H9 (cell line): ENCODE data around the gene SIRPB1. TPM values are rescaled to one million over a fixed set of nuclear protein-coding genes. Genes with fewer than 3 reads are reported as not detected.
"Not testable (repeated sequence)": the region's sequence is repeated elsewhere in the genome, so short reads cannot be mapped to it uniquely, and the experiment has no call there.

Experiments used
- DNase-seq: peaks from one replicate; pipeline ENCODE4 v3.0.0-alpha.2; 2017
- H2AFZ ChIP-seq: one replicate; pipeline ENCODE4 v1.6.1; 2013; ENCODE audit warnings: mild to moderate bottlenecking, low read length, control low read depth, moderate library complexity
- H2AK5ac ChIP-seq: 2 replicates; pipeline ENCODE4 v1.6.1; 2013; ENCODE audit warnings: low read length, control low read depth, mixed read lengths; ENCODE audit not compliant: insufficient read length
- H2BK120ac ChIP-seq: one replicate; pipeline ENCODE4 v1.6.1; 2013; ENCODE audit warnings: low read depth, mild to moderate bottlenecking, low read length, control low read depth, inconsistent platforms; ENCODE audit not compliant: poor library complexity, severe bottlenecking
- H2BK12ac ChIP-seq: 2 replicates; pipeline ENCODE4 v1.6.1; 2013; ENCODE audit warnings: low read length, control low read depth, mixed read lengths, low read depth; ENCODE audit not compliant: insufficient read length
- H2BK15ac ChIP-seq: 2 replicates; pipeline ENCODE4 v1.6.1; 2013; ENCODE audit warnings: low read depth, low read length, control low read depth
- H2BK20ac ChIP-seq: one replicate; pipeline ENCODE4 v1.6.1; 2013; ENCODE audit warnings: low read depth, mild to moderate bottlenecking, low read length, control low read depth, inconsistent platforms; ENCODE audit not compliant: poor library complexity, severe bottlenecking
- H2BK5ac ChIP-seq: 2 replicates; pipeline ENCODE4 v1.6.1; 2013; ENCODE audit warnings: low read length, control low read depth, mixed read lengths; ENCODE audit not compliant: insufficient read length
- H3K14ac ChIP-seq: 2 replicates; pipeline ENCODE4 v1.6.1; 2013; ENCODE audit warnings: low read length, control low read depth; ENCODE audit not compliant: insufficient read depth
- H3K18ac ChIP-seq: 2 replicates; pipeline ENCODE4 v1.6.1; 2013; ENCODE audit warnings: low read depth, mild to moderate bottlenecking, mixed read lengths, low read length, control low read depth; ENCODE audit not compliant: insufficient read length
- H3K23ac ChIP-seq: 2 replicates; pipeline ENCODE4 v1.6.1; 2013; ENCODE audit warnings: low read length, control low read depth, mixed read lengths, low read depth; ENCODE audit not compliant: insufficient read length
- H3K23me2 ChIP-seq: 2 replicates; pipeline ENCODE4 v1.6.1; 2013; ENCODE audit warnings: low read depth, mild to moderate bottlenecking, mixed read lengths, low read length, control low read depth; ENCODE audit not compliant: insufficient read length, poor library complexity, severe bottlenecking
- H3K27ac ChIP-seq: 2 replicates; pipeline ENCODE4 v1.5.1; 2013; ENCODE audit warnings: low read length, control low read depth, mixed read lengths, low read depth; ENCODE audit not compliant: insufficient read length
- H3K27me3 ChIP-seq: 2 replicates; pipeline ENCODE4 v1.6.1; 2013; ENCODE audit warnings: low read length, control low read depth, inconsistent platforms; ENCODE audit not compliant: insufficient read depth
- H3K4ac ChIP-seq: 2 replicates; pipeline ENCODE4 v1.6.1; 2013; ENCODE audit warnings: low read depth, mild to moderate bottlenecking, control low read depth, inconsistent platforms, low read length, moderate library complexity
- H3K4me1 ChIP-seq: 2 replicates; pipeline ENCODE4 v1.6.1; 2013; ENCODE audit warnings: low read length, control low read depth, inconsistent platforms; ENCODE audit not compliant: insufficient read depth
- H3K4me2 ChIP-seq: 2 replicates; pipeline ENCODE4 v1.6.1; 2013; ENCODE audit warnings: low read length, control low read depth, mixed read lengths; ENCODE audit not compliant: insufficient read length, insufficient read depth
- H3K56ac ChIP-seq: 2 replicates; pipeline ENCODE4 v1.6.1; 2013; ENCODE audit warnings: low read depth, mild to moderate bottlenecking, mixed read lengths, low read length, control low read depth; ENCODE audit not compliant: insufficient read length
- H3K79me1 ChIP-seq: 2 replicates; pipeline ENCODE4 v1.6.1; 2013; ENCODE audit warnings: low read depth, mild to moderate bottlenecking, moderate library complexity, low read length, control low read depth, inconsistent platforms; ENCODE audit not compliant: insufficient read depth, poor library complexity, severe bottlenecking
- H3K79me2 ChIP-seq: 2 replicates; pipeline ENCODE4 v1.6.1; 2013; ENCODE audit warnings: low read length, control low read depth, inconsistent platforms; ENCODE audit not compliant: insufficient read depth
- H3K9ac ChIP-seq: 2 replicates; pipeline ENCODE4 v1.6.1; 2013; ENCODE audit warnings: low read length, control low read depth, mixed read lengths; ENCODE audit not compliant: insufficient read length; ENCODE audit errors: extremely low read depth
- H3K9me3 ChIP-seq: one replicate; pipeline ENCODE4 v1.6.1; 2013; ENCODE audit warnings: low read depth, low read length, inconsistent platforms; ENCODE audit not compliant: control insufficient read depth
- H3T11ph ChIP-seq: one replicate; pipeline ENCODE4 v1.6.1; 2013; ENCODE audit warnings: mild to moderate bottlenecking, low read length, control low read depth, inconsistent platforms
- H4K20me1 ChIP-seq: one replicate; pipeline ENCODE4 v1.6.1; 2013; ENCODE audit not compliant: control insufficient read depth, insufficient read length, insufficient read depth
- H4K5ac ChIP-seq: 2 replicates; pipeline ENCODE4 v1.6.1; 2013; ENCODE audit warnings: low read depth, mild to moderate bottlenecking, mixed read lengths, low read length, control low read depth; ENCODE audit not compliant: insufficient read length
- H4K8ac ChIP-seq: replicated peaks from 2 replicates; pipeline ENCODE4 v1.6.1; 2013; ENCODE audit warnings: low read length, control low read depth, mixed read lengths, low read depth; ENCODE audit not compliant: insufficient read length
- H4K91ac ChIP-seq: 2 replicates; pipeline ENCODE4 v1.6.1; 2013; ENCODE audit warnings: low read depth, mild to moderate bottlenecking, moderate library complexity, mixed read lengths, low read length, control low read depth; ENCODE audit not compliant: insufficient read length
- H3K27ac Mint-ChIP-seq, 3 experiments: 2 replicates in 2 of 3; 3 replicates in 1 of 3; pipeline ENCODE4 v1.8.0; 2020 to 2021; ENCODE audit warnings: mixed read lengths in 3 of 3, mild to moderate bottlenecking in 1 of 3, moderate library complexity in 1 of 3
- H3K27me3 Mint-ChIP-seq: 2 replicates; pipeline ENCODE4 v1.8.0; 2021; ENCODE audit warnings: low read depth, mild to moderate bottlenecking, moderate library complexity, mixed read lengths
- H3K36me3 Mint-ChIP-seq, 3 experiments: 2 replicates in 2 of 3; 3 replicates in 1 of 3; pipeline ENCODE4 v1.8.0; 2020 to 2021; ENCODE audit warnings: low read depth in 3 of 3, mixed read lengths in 3 of 3; ENCODE audit not compliant: insufficient read depth in 1 of 3
- H3K4me1 Mint-ChIP-seq, 2 experiments: 2 replicates each; pipeline ENCODE4 v1.8.0; 2020; ENCODE audit warnings: mixed read lengths in 2 of 2
- H3K4me3 Mint-ChIP-seq, 2 experiments: 2 replicates in 1 of 2; 3 replicates in 1 of 2; pipeline ENCODE4 v1.8.0; 2020 to 2021; ENCODE audit warnings: mild to moderate bottlenecking in 2 of 2, mixed read lengths in 2 of 2, moderate library complexity in 1 of 2
- H3K9me3 Mint-ChIP-seq, 2 experiments: 2 replicates in 1 of 2; 3 replicates in 1 of 2; pipeline ENCODE4 v1.8.0; 2020; ENCODE audit warnings: mild to moderate bottlenecking in 2 of 2, mixed read lengths in 2 of 2, moderate library complexity in 1 of 2
- CTCF ChIP-seq: fragments of 200-600 bp; sonication (generic); conservative IDR thresholded peaks from 3 replicates; pipeline ENCODE4 v1.8.0; 2021; ENCODE audit warnings: antibody characterized with exemption, mild to moderate bottlenecking
- WGBS: extraction: QIAGEN DNeasy Blood & Tissue Kit; methylation state at CpG from one replicate; pipeline ENCODE4 v1.1.7; 2013; ENCODE audit warnings: missing lambda C conversion rate, low lambda C conversion rate, mixed read lengths; ENCODE audit not compliant: insufficient read length; ENCODE audit errors: extremely low coverage; 5-methylcytosine and 5-hydroxymethylcytosine counted together
- total RNA-seq: library from RNA; stranded (reverse); gene quantifications from 2 replicates; pipeline ENCODE4 v1.2.1, GENCODE V29; 2021

The SIRPB1 gene
- total RNA-seq, 1 experiment from 2014 or later: 1.0 TPM

- H3K4me1 ChIP-seq: no peaks in the 10 kb centered on the region
- no peak overlapping the region for H3K14ac ChIP-seq
- H2BK15ac ChIP-seq: no peak overlapping the region
- no peak overlapping the region for H3K27ac ChIP-seq
- no peak overlapping the region for H3K18ac ChIP-seq
- no peaks in the 10 kb centered on the region for H3K23me2 ChIP-seq
- H3K27ac Mint-ChIP-seq: no peak overlapping the region
- H3T11ph ChIP-seq: no peak overlapping the region
- H3K23ac ChIP-seq: no peak overlapping the region
- no peaks in the 10 kb centered on the region for H3K27me3 ChIP-seq
- peaks cover 5% of the 10 kb centered on the region for H3K27me3 Mint-ChIP-seq
- H4K8ac ChIP-seq: no peak overlapping the region
- no peaks in the 10 kb centered on the region; a peak in 1 of 7 replicates for H3K36me3 Mint-ChIP-seq
- no peak overlapping the region for H3K4me3 Mint-ChIP-seq
- no peak for TF ChIP-seq CTCF
- no peak overlapping the region for H3K56ac ChIP-seq
- H3K4me1 Mint-ChIP-seq: no peaks in the 10 kb centered on the region
- H2BK12ac ChIP-seq: no peak overlapping the region
- no peaks in the 10 kb centered on the region for H3K79me1 ChIP-seq
- no peaks in the 10 kb centered on the region for H3K9me3 ChIP-seq
- no peak overlapping the region for H3K9ac ChIP-seq
- H2BK120ac ChIP-seq: no peak overlapping the region
- no peak for DNase-seq
- no peak overlapping the region for H2BK20ac ChIP-seq
- H4K20me1 ChIP-seq: no peaks in the 10 kb centered on the region
- H3K4me2 ChIP-seq: no peak overlapping the region
- no peak overlapping the region for H2AFZ ChIP-seq
- H3K79me2 ChIP-seq: no peaks in the 10 kb centered on the region
- no peak overlapping the region for H3K4ac ChIP-seq
- H2AK5ac ChIP-seq: no peak overlapping the region
- no peak overlapping the region for H4K5ac ChIP-seq
- no peak overlapping the region for H4K91ac ChIP-seq
- H2BK5ac ChIP-seq: no peak overlapping the region
- peaks cover 2 to 4% of the 10 kb centered on the region in 2 experiments for H3K9me3 Mint-ChIP-seq
Measured at GRCh38 chr20:1616858-1617434, 2.9 kb downstream of the SIRPB1 start.

GRCh38 chr20:1610404-1610803, 9.4 kb downstream of the SIRPB1 start:
- H3K14ac ChIP-seq, H2AFZ ChIP-seq, H3K9me3 Mint-ChIP-seq, H3K23ac ChIP-seq, H3K27me3 Mint-ChIP-seq, H4K8ac ChIP-seq, H3K27me3 ChIP-seq, H2BK120ac ChIP-seq, H2AK5ac ChIP-seq, H3K4me1 Mint-ChIP-seq, H4K5ac ChIP-seq, H3K79me2 ChIP-seq, H4K91ac ChIP-seq, H3K4me2 ChIP-seq, H3K23me2 ChIP-seq, H3K27ac ChIP-seq, DNase-seq, H3K27ac Mint-ChIP-seq, H4K20me1 ChIP-seq, H3K4me3 Mint-ChIP-seq, H3K56ac ChIP-seq, H3T11ph ChIP-seq, H3K4me1 ChIP-seq, H3K79me1 ChIP-seq, H3K36me3 Mint-ChIP-seq, H3K9ac ChIP-seq, H3K18ac ChIP-seq, H3K9me3 ChIP-seq, H2BK12ac ChIP-seq, H2BK20ac ChIP-seq, H2BK15ac ChIP-seq, H2BK5ac ChIP-seq, H3K4ac ChIP-seq: not testable (repeated sequence)
- WGBS: no CpG with 5 or more reads among the region's 5 CpGs
